Raji (cell line): ENCODE data around the gene SEMA6B.
A peak's percentile ranks its signal among the peaks of the same experiment; 100 is the strongest.

Experiments used
- POLR2A ChIP-seq: IDR thresholded peaks from 2 replicates; pipeline ENCODE4 v1.6.1; 2011; ENCODE audit warnings: low read depth, low read length, control low read depth; ENCODE audit not compliant: insufficient read depth

Gene SEMA6B

DNA sequence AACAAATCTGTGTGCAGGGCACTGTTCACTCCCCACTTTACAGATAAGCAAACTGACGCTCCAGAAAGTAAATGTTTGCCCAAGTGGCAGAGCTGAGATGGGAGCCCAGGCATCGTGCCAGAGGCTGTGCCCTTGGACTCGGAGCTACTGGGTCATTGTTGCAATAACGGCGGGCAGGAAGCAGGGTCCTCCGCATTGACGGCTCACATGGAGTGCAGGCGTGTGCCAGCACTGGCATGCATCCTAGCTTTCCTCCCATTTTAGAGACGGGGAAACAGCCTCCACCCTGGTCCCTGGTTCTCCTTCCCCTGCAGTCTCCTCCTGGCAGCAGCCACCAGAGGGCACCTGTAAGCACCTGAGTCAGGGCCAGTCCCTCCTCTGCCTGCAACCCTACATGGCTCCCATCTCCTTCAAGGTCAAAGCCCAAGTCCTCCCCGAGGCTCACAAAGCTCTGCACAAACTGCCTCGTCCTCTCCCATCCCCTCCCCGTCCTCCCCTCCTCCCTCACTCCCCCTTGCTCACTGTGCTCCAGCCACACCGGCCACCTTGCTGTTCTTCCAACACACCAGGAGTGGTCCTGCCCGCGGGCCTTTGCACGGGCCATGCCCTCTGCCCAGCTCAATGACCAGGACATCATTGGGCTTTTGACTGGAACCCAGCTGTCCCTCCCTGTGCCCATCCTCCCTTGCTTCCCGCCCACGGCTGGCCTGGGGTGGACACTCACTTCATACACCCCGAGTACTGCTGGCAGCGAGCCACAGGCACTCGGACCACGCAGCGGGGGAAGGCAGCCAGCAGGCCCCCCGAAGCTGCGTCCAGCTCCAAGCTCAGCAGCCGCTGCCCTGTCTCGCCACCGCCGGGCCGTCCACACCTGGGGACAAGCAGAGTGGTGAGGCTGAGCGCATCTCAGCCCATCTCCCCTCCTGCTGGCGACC lies 11.9 kb downstream of the SEMA6B start:
- no peak for TF ChIP-seq POLR2A

GRCh38 chr19:4543842-4544647 lies 15.4 kb downstream of the SEMA6B start:
- no peak for TF ChIP-seq POLR2A

GRCh38 chr19:4542896-4543841 lies 16.3 kb downstream of the SEMA6B start:
- no peak for TF ChIP-seq POLR2A

DNA sequence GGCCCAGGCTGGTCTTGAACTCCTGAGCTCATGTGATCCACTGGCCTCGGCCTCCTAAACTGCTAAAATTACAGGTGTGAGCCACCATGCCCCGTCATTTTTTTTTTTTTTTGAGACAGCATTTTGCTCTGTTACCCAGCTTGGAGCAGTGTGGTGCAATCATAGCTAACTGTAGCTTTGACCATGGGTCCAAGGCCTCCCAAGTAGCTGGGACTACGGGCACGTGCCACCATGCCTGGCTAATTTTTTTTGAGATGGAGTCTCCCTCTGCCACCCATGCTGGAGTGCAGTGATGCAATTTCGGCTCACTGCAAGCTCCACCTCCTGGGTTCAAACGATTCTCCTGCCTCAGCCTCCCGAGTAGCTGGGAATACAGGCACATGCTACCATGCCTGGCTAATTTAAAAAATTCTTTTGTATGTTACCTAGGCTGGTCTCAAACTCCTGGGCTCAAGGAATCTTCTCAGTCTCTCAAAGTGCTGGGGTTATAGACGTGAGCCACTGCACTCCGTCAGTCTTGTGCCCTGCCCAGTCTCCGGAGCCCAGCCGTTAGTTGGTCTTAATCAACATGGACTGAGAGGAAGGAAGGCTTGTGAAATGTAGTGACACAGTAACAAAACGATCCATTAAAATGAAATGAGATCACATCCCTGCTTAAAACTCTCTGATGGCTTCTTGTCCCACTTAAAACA lies 18.2 kb downstream of the SEMA6B start:
- TF ChIP-seq POLR2A = no peak

GRCh38 chr19:4539693-4540581 lies 19.5 kb downstream of the SEMA6B start, which contains the start of gene LRG1:
Gene LRG1 (minus strand): TSS chr19:4540036. CDS start chr19:4540013, 23 bp downstream.
- TF ChIP-seq POLR2A = 0 out of 2 replicates have a peak, but pooled peaks have one; percentile 17

DNA sequence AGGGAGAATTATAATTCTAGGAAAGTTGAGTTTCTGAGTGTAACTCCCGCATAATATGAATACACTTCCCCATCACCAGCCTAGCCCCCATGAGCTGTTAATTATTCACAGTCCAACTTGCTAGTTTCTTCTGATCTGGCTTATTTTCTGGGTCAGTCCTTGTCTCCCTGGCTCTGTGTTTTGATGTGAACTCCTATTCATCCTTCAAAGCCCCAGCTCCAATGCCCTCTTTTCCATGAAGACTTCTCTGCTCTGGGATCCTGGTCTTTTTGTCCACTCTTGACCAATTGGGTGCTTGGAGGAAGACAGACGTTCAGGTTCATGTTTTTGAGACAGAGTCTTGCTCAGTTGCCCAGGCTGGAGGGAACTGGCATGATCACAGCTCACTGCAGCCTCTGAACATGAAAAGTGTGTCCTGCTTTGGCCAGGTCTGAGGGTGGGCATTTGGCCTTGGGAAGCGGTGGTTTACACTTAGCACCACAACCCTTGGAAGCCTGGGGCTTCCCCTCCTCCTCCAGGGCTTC lies 20.3 kb downstream of the SEMA6B start:
- no peak for TF ChIP-seq POLR2A

GRCh38 chr19:4538601-4538954 lies 20.9 kb downstream of the SEMA6B start:
- TF ChIP-seq POLR2A = no peak

GRCh38 chr19:4537953-4538600 lies 21.4 kb downstream of the SEMA6B start:
- no peak for TF ChIP-seq POLR2A

GRCh38 chr19:4536798-4537197 lies 22.7 kb downstream of the SEMA6B start:
- TF ChIP-seq POLR2A = no peak

DNA sequence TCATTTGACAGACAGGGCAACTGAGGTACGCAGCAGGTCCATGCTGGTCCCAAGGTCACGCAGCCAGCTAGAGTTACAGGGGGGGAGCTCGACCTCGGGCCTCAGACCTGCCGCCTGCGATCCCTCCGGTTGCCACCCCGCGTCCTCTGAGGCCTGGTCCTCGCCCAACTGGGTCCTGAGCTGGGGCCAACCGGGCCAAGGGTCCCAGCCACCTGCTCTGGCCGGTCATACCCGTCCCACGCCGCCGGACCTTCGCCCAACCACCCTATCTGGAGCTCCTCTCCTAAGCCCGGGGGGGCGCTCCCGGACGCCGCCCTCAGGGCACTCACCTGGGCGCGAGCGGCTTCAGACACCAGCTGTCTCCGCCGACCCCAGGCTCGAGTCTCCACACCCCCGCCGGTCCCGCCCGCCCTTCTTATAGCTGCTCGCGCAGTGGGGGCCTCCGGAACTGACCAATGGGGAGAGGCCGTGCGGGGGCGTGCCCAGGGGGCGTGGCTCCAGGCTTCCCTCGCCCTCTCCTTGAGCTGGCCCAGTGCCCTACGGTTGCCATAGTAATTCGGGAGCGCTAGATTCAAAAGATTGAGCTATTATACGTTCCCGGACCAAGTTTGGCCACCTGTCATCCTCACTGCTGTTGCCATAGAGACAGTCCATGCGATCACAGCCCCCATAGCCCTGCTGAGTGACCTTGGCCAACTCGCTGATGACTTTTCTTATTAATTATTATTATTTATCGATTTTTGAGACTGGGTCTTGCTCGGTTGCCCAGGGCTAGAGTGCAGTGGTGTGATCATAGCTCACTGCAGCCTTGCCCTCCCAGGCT lies 24.4 kb downstream of the SEMA6B start, which contains the start of gene PLIN5:
Gene PLIN5, minus strand, starts transcription at position 389 of the 823 bp plus-strand sequence. CDS start 1,150 bp downstream, outside the sequence.
- no peak for TF ChIP-seq POLR2A

- no peak for TF ChIP-seq POLR2A
Measured at GRCh38 chr19:4533835-4534424, 25.6 kb downstream of the SEMA6B start.
